GM21390 (cell line): ENCODE data around the gene PLPP4.

ENCODE experiments used
- ATAC-seq: cut with Tn5 transposase; IDR thresholded peaks from one replicate; pipeline ENCODE4 v1.9.1; 2021; ENCODE audit not compliant: unreplicated experiment

Gene PLPP4

GRCh38 chr10:120515741-120516140 lies 58.7 kb downstream of the PLPP4 start:
- ATAC-seq = no peak

GRCh38 chr10:120516426-120516825 lies 59.4 kb downstream of the PLPP4 start:
- no peak for ATAC-seq

GRCh38 chr10:120517196-120517595 lies 60.2 kb downstream of the PLPP4 start:
- ATAC-seq = no peak

- ATAC-seq = no peak
Measured at GRCh38 chr10:120517881-120518484, 61.0 kb downstream of the PLPP4 start.

GRCh38 chr10:120521880-120522279 lies 64.9 kb downstream of the PLPP4 start:
- ATAC-seq = no peak

GRCh38 chr10:120527691-120528090 lies 70.7 kb downstream of the PLPP4 start:
- ATAC-seq = no peak

- no peak for ATAC-seq
Measured at GRCh38 chr10:120530699-120531098, 73.7 kb downstream of the PLPP4 start.

GRCh38 chr10:120538091-120538490 lies 81.1 kb downstream of the PLPP4 start:
- no peak for ATAC-seq

GRCh38 chr10:120539076-120539475 lies 82.0 kb downstream of the PLPP4 start:
- no peak for ATAC-seq

- no peak for ATAC-seq
Measured at GRCh38 chr10:120540486-120540885, 83.5 kb downstream of the PLPP4 start.

GRCh38 chr10:120541984-120542383 lies 85.0 kb downstream of the PLPP4 start:
- ATAC-seq = no peak

- no peak for ATAC-seq
Measured at GRCh38 chr10:120542591-120542990, 85.6 kb downstream of the PLPP4 start.

GRCh38 chr10:120543291-120543690 lies 86.3 kb downstream of the PLPP4 start:
- ATAC-seq = no peak

GRCh38 chr10:120548210-120548609 lies 91.2 kb downstream of the PLPP4 start:
- ATAC-seq = no peak

- ATAC-seq = no peak
Measured at GRCh38 chr10:120552262-120552661, 95.2 kb downstream of the PLPP4 start.

GRCh38 chr10:120553911-120554310 lies 96.9 kb downstream of the PLPP4 start:
- no peak for ATAC-seq

GRCh38 chr10:120555436-120555835 lies 98.4 kb downstream of the PLPP4 start:
- no peak for ATAC-seq

GRCh38 chr10:120555842-120556532 lies 99.0 kb downstream of the PLPP4 start:
- ATAC-seq = no peak

GRCh38 chr10:120557311-120557710 lies 100.3 kb downstream of the PLPP4 start:
- no peak for ATAC-seq

- ATAC-seq = no peak
Measured at GRCh38 chr10:120559800-120560199, 102.8 kb downstream of the PLPP4 start.

GRCh38 chr10:120562956-120563355 lies 105.9 kb downstream of the PLPP4 start:
- ATAC-seq = no peak

GRCh38 chr10:120570418-120570817 lies 113.4 kb downstream of the PLPP4 start:
- ATAC-seq = no peak

GRCh38 chr10:120571266-120571665 lies 114.2 kb downstream of the PLPP4 start:
- no peak for ATAC-seq
